ENCODE measurements around the gene TRIM54.

DNA sequence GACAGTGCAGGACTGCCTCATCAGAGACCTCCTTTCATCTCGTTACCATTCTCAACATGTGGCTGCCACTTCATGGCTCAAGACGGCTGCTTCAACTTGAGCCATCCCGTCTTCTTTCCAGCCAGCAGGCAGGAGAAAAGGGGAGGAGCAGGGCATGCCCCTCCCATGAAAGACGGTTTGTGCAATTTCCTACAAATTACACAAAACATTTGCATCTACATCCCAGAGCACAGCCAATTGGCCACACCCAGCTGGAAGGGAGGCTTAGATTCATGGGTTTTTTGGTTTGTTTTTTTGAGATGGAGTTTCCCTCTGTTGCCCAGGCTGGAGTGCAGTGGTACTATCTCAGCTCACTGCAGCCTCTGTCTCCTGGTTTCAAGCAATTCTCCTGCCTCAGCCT, 14.3 kb downstream of the TRIM54 start:
- TF ChIP-seq, protein P1, sequence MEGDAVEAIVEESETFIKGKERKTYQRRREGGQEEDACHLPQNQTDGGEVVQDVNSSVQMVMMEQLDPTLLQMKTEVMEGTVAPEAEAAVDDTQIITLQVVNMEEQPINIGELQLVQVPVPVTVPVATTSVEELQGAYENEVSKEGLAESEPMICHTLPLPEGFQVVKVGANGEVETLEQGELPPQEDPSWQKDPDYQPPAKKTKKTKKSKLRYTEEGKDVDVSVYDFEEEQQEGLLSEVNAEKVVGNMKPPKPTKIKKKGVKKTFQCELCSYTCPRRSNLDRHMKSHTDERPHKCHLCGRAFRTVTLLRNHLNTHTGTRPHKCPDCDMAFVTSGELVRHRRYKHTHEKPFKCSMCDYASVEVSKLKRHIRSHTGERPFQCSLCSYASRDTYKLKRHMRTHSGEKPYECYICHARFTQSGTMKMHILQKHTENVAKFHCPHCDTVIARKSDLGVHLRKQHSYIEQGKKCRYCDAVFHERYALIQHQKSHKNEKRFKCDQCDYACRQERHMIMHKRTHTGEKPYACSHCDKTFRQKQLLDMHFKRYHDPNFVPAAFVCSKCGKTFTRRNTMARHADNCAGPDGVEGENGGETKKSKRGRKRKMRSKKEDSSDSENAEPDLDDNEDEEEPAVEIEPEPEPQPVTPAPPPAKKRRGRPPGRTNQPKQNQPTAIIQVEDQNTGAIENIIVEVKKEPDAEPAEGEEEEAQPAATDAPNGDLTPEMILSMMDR (conservative IDR thresholded peaks at IDR 0.05; ENCODE audit: low read depth, low read length), result no peak
- no peak for TF ChIP-seq POLR2A (IDR thresholded peaks at IDR 0.05; ENCODE audit: low read depth, low read length)
- TF ChIP-seq, protein P2, sequence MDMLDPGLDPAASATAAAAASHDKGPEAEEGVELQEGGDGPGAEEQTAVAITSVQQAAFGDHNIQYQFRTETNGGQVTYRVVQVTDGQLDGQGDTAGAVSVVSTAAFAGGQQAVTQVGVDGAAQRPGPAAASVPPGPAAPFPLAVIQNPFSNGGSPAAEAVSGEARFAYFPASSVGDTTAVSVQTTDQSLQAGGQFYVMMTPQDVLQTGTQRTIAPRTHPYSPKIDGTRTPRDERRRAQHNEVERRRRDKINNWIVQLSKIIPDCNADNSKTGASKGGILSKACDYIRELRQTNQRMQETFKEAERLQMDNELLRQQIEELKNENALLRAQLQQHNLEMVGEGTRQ (IDR thresholded peaks at IDR 0.05; ENCODE audit: low read depth, low read length), result no peak

Measured in IMR-90 (cell line).